Sigmoid colon (tissue), 4 donors: ENCODE results near the gene ARHGEF28.

Experiments
- CTCF ChIP-seq, 4 experiments: fragments of 450-650 bp in 3 of 4; fragments of 200-600 bp in 1 of 4; IDR thresholded peaks; one replicate each; pipeline ENCODE4 v1.5.1; 2016 to 2019; ENCODE audit warnings: antibody characterized with exemption in 4 of 4, mild to moderate bottlenecking in 3 of 4, moderate library complexity in 2 of 4
- EP300 ChIP-seq, 4 donors: sonication (generic); formaldehyde crosslinking; IDR thresholded peaks; one replicate each; pipeline ENCODE4 v1.6.1; 2017; ENCODE audit warnings: antibody characterized with exemption in 4 of 4
- POLR2AphosphoS5 ChIP-seq, 4 donors: sonication (generic); formaldehyde crosslinking; IDR thresholded peaks; one replicate each; pipeline ENCODE4 v1.6.1; 2017; ENCODE audit warnings: antibody characterized with exemption in 4 of 4

GRCh38 chr5:73940801-73941200 lies 314.8 kb downstream of the ARHGEF28 start:
- TF ChIP-seq POLR2AphosphoS5 (IDR thresholded peaks at IDR 0.05), result no peak
- no peak for TF ChIP-seq CTCF (IDR thresholded peaks at IDR 0.05)
- TF ChIP-seq EP300 (IDR thresholded peaks at IDR 0.05), result no peak
